Ascending aorta (tissue), 2 donors: ENCODE data around the gene TNS2. TPM values are rescaled to one million over a fixed set of nuclear protein-coding genes. Genes with fewer than 3 reads are reported as not detected.

Experiments
- DNase-seq, 2 donors: peaks; one replicate each; pipeline ENCODE4 v3.0.0-alpha.2; 2019; ENCODE audit warnings: low spot score in 2 of 2
- H3K27ac ChIP-seq, 2 donors: fragments of 200-600 bp; sonication (generic); one replicate each; pipeline ENCODE4 v1.5.1; 2016 to 2017; ENCODE audit warnings: mild to moderate bottlenecking in 1 of 2
- H3K27me3 ChIP-seq: fragments of 200-600 bp; sonication (generic); one replicate; pipeline ENCODE4 v1.5.1; 2017
- H3K36me3 ChIP-seq, 2 donors: fragments of 200-600 bp; sonication (generic); one replicate each; pipeline ENCODE4 v1.5.1; 2016
- H3K4me1 ChIP-seq, 2 donors: fragments of 200-600 bp; sonication (generic); one replicate each; pipeline ENCODE4 v1.5.1; 2016 to 2017; ENCODE audit warnings: mild to moderate bottlenecking in 1 of 2
- H3K4me3 ChIP-seq, 2 donors: fragments of 200-600 bp; sonication (generic); one replicate each; pipeline ENCODE4 v1.5.1; 2016 to 2017; ENCODE audit warnings: mild to moderate bottlenecking in 1 of 2
- H3K9me3 ChIP-seq, 2 donors: fragments of 200-600 bp; sonication (generic); one replicate each; pipeline ENCODE4 v1.5.1; 2016
- CTCF ChIP-seq, 3 experiments: fragments of 200-600 bp in 2 of 3; fragments of 450-650 bp in 1 of 3; sonication (generic) in 2 of 3; IDR thresholded peaks; one replicate each; pipeline ENCODE4 v1.5.1; 2016 to 2019; ENCODE audit warnings: antibody characterized with exemption in 3 of 3, mild to moderate bottlenecking in 1 of 3, moderate library complexity in 1 of 3
- intact Hi-C: fragments of 100-400 bp; cut with DNase I; formaldehyde crosslinking; loops from one replicate; pipeline ENCODE4 v1.15.1; 2023
- total RNA-seq: library from RNA; depleted of rRNA; stranded (reverse); fragments of >200 nt; gene quantifications from one replicate; pipeline ENCODE4 v1.1.0, GENCODE V29; 2016

The TNS2 gene
- total RNA-seq, 1 donor from 2014 or later = 608 TPM

DNA sequence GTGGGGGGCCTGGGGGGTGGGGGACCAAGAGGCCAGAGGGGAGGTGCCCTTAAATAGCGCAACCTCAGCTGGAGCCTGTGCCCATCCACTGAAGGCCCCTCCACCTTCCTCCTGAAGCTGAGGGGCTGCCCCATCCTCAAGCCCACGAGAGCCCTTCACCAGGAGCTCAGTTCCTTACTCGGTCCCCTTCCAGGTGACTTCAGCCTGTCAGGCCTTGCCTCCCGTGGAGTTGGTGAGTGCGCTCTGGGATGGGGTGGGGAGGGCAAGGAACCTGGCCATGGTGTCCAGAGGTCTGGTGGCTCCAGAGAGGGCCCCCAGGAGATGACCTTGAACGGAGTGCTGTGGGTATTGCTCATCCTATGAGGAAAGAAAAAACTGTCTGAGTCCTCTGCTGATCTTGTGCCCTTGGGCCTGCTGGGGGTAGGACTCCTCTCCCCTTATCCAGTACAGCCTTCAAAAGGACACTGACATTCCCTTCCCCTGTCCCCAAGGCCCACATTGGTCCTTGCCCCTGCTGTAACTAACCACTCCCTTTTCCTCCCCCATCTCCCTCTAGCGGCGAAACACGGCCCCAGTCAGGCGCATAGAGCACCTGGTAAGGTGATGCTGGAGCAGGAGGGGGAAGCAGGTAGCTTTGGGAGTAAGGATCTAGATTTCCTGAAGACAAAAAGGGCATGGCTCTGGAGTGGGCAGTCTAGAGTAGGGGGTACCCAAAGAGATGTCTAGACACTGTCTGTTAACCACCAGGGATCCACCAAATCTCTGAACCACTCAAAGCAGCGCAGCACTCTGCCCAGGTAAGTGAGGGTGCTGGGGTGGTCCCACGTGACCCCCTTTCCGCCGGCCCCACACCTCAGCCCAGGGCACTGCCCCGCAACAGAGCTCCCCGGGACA lies 3.6 kb downstream of the TNS2 start:
- peak overlapping the region; percentile 75 to 84 for H3K4me3 ChIP-seq
- no peaks in the 10 kb centered on the region for H3K27me3 ChIP-seq
- peaks cover 27 to 48% of the 10 kb centered on the region in 2 donors for H3K36me3 ChIP-seq
- peak; percentile 56 to 72 (median 62) for TF ChIP-seq CTCF (IDR thresholded peaks at IDR 0.05)
- peak overlapping the region; percentile 98 to 99 for H3K27ac ChIP-seq
- intact Hi-C loops = no loop called here
- DNase-seq = peak in 1 of 2 donors; percentile 82
- H3K4me1 ChIP-seq = peaks cover 2 to 41% of the 10 kb centered on the region in 2 donors
- H3K9me3 ChIP-seq = no peaks in the 10 kb centered on the region

GRCh38 chr12:53054112-53054878 lies 4.4 kb downstream of the TNS2 start:
- TF ChIP-seq CTCF (IDR thresholded peaks at IDR 0.05) = no peak
- Histone ChIP-seq H3K4me1 (peaks cover 0 to 34% of the 10 kb centered on the region in 2 donors), H3K4me3 (peak overlapping the region; percentile 75 to 84), H3K36me3 (peaks cover 35 to 56% of the 10 kb centered on the region in 2 donors), H3K27ac (peak overlapping the region; percentile 98 to 99), H3K27me3 (no peaks in the 10 kb centered on the region), H3K9me3 (no peaks in the 10 kb centered on the region)
- intact Hi-C loops = no loop called here
- peak; percentile 90 to 97 for DNase-seq

GRCh38 chr12:53055471-53056266 lies 5.8 kb downstream of the TNS2 start:
- Histone ChIP-seq H3K4me3 (no peak overlapping the region), H3K9me3 (no peaks in the 10 kb centered on the region), H3K36me3 (peaks cover 49 to 70% of the 10 kb centered on the region in 2 donors), H3K27ac (peak overlapping the region; percentile 98 to 99), H3K27me3 (no peaks in the 10 kb centered on the region), H3K4me1 (peaks cover 0 to 37% of the 10 kb centered on the region in 2 donors)
- no peak for TF ChIP-seq CTCF (IDR thresholded peaks at IDR 0.05)
- peak in 1 of 2 donors; percentile 62 for DNase-seq
- intact Hi-C loops = no loop called here

DNA sequence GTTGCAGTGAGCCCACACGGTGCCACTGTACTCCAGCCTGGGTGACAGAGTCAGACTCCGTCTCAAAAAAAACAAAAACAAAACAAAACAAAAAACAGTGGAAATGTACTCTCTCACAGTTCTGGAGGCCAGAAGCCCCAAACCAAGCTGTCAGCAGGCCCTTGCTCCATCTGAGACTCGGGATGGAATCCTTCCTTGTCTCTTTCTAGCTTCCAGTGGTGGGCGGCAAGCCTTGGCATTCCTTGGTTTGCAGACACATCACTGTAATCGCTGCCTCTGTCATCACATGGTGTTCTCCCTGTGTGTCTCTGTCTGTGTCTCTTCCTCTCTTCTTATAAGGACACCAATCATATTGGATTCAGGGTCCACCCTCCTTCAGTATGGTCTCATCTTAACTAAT lies 6.4 kb downstream of the TNS2 start:
- Histone ChIP-seq H3K4me3 (no peak overlapping the region), H3K27ac (peak overlapping the region in 1 of 2 donors; percentile 98), H3K36me3 (peaks cover 55 to 76% of the 10 kb centered on the region in 2 donors), H3K27me3 (no peaks in the 10 kb centered on the region), H3K4me1 (peaks cover 0 to 39% of the 10 kb centered on the region in 2 donors), H3K9me3 (no peaks in the 10 kb centered on the region)
- intact Hi-C loops = no loop called here
- no peak for TF ChIP-seq CTCF (IDR thresholded peaks at IDR 0.05)
- DNase-seq = peak in 1 of 2 donors; percentile 62

DNA sequence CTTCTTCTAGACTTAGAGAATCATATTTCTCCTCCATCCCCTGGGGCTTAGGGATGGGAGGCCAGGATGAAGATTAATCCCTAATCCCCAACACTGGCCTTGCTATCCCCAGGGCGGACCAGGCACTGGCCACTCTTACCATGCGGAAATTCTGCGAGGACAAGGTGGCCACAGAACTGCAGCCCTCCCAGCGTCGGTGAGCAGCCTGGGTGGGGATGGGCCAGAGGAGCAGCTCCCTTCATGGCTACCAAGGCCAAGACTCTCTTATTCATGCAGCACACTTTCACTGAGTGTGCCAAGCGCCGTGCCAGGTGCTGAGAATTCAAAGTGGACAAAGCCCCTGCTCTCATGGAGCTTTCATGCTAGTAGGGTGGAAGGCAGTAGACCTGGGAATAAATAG lies 7.0 kb downstream of the TNS2 start:
- Histone ChIP-seq H3K4me1 (peaks cover 0 to 41% of the 10 kb centered on the region in 2 donors), H3K4me3 (no peak overlapping the region), H3K9me3 (no peaks in the 10 kb centered on the region), H3K27me3 (no peaks in the 10 kb centered on the region), H3K36me3 (peaks cover 61 to 79% of the 10 kb centered on the region in 2 donors), H3K27ac (peak overlapping the region; percentile 0 to 98)
- DNase-seq = no peak
- TF ChIP-seq CTCF (IDR thresholded peaks at IDR 0.05) = no peak
- intact Hi-C loops = no loop called here
